Activated T-cell treated with anti-CD3 and anti-CD28 coated beads, Interleukin-2, amount 50 U/mL, for 1 hour (primary cell): ENCODE data around the gene SLC30A7.

Source experiments
- DNase-seq: peaks from one replicate; pipeline ENCODE4 v3.0.0-alpha.2; 2020

The SLC30A7 gene

DNA sequence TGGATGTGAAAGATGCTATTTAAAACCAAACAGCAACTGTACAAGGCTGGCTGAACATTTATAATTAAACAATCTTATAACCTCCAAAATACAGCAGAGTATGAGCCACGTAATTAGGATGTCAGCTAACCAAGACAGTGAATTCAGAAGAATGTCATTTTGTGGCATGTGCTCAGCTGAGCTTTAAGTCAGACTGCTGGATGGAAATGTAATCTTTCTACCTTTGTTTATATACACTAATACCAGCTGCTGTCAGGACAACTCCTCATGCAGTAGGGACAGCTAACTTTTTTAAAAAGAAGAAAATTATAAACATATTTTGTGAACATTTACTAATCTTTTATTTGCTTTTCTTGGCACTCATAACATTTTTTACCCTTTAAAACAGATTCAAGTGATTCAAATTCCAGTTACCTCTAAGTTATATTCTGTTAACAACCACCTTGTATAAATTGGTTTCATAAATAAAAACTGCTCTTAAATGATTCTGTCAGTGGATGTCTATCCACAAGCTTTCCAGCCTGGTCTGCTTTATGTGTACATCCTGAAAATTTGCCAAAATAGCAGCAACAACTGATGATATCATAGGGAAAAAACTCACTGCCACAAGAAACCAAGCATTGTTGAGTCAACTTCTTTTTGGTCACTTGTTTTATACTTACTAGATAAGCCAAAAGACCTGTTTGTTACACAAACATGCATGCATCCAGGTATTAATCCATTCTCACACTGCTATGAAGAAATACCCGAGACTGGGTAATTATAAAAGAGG, 93.6 kb downstream of the SLC30A7 start:
- no peak for DNase-seq

- DNase-seq = no peak
Measured at GRCh38 chr1:100995198-100995988, 99.5 kb downstream of the SLC30A7 start.

DNA sequence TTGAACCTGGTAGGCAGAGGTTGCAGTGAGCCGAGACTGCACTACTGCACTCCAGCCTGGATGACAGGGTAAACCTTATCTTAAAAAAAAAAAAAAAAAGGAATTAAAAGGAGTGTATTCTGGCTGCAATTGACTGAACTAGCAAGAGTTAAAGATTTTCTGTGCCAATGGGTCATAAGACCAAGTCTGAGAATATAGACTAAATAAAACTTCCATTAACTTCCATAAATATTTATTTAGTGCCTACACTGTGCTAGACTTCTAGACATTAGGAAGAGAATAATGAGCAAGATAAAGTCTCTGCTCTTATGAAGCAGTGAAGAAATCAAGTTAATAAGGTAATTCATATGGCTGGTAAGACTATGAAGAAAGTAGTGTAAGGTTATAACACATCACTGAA, 102.5 kb downstream of the SLC30A7 start:
- no peak for DNase-seq

- DNase-seq = no peak
Measured at GRCh38 chr1:101000131-101000873, 104.4 kb downstream of the SLC30A7 start.

DNA sequence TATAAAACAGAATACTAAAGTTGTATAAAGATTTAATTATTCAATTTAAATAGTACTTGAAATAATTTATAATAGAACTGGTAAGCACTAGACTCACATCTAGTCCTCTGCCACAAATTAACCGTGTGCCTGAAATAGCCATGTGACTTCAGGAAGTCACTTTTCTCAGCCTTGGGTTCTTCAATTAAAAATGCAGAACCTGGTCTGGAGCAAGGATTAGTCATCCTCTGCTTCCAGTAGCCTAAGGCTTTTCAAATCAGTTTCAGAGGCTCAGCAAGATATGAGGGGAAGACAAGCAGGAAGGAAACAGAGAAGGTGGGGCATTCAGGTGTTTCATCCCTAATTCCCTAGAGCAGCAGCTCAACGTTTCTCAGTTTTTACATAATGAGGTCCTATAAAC, 106.7 kb downstream of the SLC30A7 start:
- DNase-seq = no peak

DNA sequence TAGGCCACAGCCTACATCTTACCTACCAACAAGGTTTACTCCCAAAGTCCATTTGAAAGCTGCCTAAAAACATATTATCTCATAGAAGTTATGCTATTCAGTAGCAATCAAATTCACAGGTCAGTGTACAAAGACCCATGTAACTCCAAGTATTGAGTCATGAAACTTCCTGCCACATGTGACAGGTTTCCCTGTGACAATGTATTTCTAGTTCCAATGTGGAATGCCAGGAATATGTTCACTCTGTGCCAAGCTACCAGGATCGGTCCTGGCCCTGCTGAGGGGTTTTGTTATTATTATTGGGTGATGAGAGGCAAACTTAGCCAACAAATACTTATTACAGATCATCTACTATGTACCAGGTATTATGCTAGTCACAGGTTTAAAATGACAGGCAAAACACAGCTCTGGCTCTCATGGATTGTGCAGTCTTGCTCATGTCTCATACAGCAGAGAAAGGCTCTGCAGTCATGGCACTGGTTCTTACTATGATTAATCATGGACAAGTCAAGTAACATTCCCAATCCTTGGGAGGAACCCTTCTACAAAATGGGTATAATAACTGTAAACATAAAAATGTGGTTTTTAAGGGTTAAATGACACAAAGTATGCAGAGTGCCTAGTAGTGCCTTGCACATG, 107.2 kb downstream of the SLC30A7 start:
- no peak for DNase-seq

DNA sequence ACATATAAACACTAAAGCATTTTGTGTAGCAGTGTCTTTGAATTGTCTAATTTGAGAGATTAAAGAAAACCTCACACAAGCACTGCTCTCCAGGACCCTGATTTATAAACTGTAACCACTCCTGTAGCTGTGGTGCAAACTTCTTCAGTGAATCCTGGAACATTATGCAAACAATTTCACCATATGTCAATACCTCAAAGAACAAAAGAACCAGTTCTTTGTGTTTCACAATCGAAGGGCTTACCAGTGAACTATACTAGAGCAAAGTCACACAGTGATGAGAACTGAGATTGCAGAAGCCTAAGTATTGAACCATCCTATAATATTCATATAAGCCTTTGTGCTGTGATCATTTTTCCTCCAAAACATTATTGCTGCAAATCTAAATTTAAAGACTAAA, 108.2 kb downstream of the SLC30A7 start:
- no peak for DNase-seq

GRCh38 chr1:101004670-101005069, 108.8 kb downstream of the SLC30A7 start:
- no peak for DNase-seq

DNA sequence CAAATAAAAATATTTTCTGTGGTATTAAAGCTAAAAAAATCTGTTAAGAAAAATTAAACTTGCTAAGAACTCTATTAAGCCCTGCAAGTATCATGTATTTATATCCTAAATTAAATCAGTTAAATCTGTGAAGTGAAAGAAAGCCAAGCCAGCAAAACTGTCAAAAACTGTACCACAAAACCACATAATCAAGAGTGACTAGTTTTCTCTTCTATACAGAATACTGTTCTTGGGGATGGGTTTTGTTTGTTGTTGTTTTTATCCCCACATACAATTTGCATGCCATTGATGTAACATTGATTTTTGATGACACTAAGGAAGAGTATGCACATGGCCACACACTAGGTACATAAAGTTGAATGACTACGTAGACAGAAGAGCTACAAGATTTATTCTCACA, 109.3 kb downstream of the SLC30A7 start:
- DNase-seq = no peak

DNA sequence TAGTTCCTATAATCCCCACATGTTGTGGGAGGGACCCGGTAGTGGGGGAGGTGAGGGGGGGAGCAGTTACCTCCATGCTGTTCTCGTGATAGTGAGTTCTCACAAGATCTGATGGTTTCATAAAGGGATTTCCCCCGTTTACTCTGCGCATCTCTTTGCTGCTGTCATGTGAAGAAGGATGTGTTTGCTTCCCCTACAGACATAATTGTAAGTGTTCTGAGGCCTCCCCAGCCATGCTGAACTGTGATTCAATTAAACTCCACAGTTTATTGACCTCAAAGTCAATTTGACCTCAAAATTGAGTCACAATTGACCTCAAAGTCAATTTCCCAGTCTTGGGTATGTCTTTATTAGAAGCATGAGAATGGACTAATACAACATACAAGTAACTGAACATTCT, 110.0 kb downstream of the SLC30A7 start:
- DNase-seq = no peak

DNA sequence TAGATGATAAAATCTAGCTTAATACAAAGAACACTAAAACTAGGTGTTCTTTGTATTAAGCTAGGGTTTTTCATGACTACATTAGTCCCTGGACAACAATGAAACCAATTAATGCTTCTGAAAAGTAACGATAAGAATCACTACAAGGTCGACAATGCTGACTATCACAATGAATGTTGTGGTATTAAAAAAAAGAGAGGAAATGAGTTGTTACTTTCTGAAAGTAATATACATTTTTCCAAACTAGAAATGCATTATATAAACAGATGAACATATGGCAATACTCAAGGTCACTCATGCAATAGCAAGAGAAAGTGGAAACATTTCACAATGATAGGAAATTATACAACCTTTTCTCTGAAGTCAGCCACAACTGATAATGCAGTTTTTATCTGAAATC, 110.7 kb downstream of the SLC30A7 start:
- no peak for DNase-seq

- no peak for DNase-seq
Measured at GRCh38 chr1:101008229-101008834, 112.4 kb downstream of the SLC30A7 start.

DNA sequence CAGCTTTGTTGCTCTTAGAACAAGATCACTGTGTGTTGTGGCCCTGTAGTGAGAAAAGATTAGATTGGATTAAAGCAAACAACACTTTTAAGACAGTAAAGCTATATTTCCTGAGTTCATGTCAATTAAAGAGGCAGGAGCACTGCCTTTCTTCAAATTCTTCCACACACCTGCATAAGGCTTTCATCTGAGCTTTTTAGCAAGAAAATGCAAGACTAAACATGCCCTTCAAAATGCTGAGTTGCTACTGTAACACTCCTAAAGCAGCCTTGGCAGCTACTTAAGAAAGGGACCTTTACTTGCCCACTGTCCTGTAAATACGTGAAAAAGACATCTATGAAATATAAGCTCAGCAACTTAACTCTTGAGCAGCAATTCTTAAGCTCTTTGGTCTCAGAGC, 117.9 kb downstream of the SLC30A7 start:
- DNase-seq = no peak

- DNase-seq = no peak
Measured at GRCh38 chr1:101017448-101017847, 121.6 kb downstream of the SLC30A7 start.

DNA sequence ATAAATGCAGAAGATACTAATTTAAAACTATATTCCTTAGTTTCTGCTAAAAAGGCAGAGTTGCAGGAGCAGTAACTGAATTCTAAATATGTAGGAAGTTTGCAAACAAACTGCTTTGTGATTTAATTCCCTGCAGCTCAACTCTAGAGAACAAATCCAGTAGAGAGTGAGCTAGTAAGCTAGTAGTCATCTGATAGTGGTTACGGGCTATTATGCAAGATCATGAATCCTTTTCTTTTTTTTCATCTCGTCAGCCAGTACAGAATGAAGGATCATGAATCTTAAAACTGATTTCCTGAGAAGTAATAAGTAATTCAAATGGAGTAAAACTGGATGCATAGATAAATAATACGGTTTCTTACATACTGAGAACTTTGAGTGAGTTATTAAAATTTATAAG, 126.4 kb downstream of the SLC30A7 start:
- no peak for DNase-seq

GRCh38 chr1:101025283-101025656, 129.4 kb downstream of the SLC30A7 start:
- peak; percentile 36 for DNase-seq

DNA sequence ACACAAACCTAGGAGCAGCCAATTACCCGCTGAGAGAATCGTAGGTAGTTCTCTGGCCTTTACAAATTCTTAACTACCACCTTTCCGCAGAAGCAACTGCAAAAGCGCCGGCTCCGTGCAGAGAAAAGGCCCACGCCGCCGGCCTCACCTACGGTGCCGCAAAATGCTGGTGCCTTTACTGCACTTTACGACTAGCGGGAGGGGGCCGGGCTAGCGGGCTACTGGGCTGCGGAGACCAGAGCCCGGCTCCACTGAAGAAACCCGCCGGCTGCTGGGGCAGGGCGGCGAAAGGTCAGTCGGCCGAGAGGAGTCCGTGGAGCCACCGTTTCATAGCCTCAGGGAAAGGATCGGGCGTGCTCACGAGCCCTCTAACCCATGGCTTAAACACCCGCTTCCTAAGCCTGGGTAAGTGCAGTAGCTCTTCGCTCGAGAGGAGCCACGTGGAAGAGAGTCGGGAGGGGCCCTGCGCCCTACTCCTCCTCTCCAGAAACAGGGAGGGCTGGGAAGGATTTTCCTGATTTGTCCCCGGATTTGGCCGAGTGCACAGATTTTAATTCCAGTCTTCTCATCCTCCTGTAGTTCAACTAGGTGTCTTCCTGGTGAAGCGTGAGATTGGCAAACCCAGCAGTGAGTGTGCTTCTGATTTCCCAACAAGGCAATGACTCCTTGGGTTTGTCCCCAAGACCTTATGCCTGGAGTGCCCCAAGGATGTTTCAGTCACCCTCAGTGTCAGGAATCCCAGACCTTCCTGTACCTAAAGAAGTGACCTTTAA, 130.0 kb downstream of the SLC30A7 start, which contains the start of gene DPH5:
Gene DPH5 (minus strand): TSS at position 128 of the 773 bp plus-strand sequence. CDS start 341 bp downstream, outside the sequence.
- peak; percentile 87 for DNase-seq

GRCh38 chr1:101026430-101026788, 130.5 kb downstream of the SLC30A7 start:
- DNase-seq = no peak

GRCh38 chr1:101027194-101027772, 131.4 kb downstream of the SLC30A7 start:
- no peak for DNase-seq

DNA sequence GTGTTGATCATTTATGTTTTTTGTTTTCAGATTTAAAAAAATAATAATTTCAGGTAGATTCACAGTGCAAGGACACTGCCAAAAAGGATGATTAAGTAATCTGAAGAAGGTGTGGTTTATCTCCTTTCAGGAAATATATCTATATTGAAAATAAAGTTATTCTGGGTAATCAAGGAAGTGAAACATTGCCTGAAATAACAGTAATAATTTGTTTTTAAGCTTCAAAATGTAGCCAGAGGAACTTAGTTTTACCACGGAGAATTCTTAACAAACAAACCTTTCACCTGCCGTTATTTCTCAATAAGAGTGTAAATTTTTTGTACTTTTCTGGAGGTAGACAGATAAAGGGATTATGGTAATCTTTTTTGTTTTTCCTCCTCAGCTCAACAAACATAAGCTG, 132.6 kb downstream of the SLC30A7 start:
- no peak for DNase-seq

- no peak for DNase-seq
Measured at GRCh38 chr1:101029184-101029583, 133.3 kb downstream of the SLC30A7 start.

- no peak for DNase-seq
Measured at GRCh38 chr1:101030881-101031280, 135.0 kb downstream of the SLC30A7 start.
